HG02798 (cell line): ENCODE measurements around the gene SND1.

ENCODE experiments used
- ATAC-seq: cut with Tn5 transposase; IDR thresholded peaks from one replicate; pipeline ENCODE4 v1.9.1; 2021; ENCODE audit warnings: mild to moderate bottlenecking; ENCODE audit not compliant: unreplicated experiment, poor library complexity

The SND1 gene

DNA sequence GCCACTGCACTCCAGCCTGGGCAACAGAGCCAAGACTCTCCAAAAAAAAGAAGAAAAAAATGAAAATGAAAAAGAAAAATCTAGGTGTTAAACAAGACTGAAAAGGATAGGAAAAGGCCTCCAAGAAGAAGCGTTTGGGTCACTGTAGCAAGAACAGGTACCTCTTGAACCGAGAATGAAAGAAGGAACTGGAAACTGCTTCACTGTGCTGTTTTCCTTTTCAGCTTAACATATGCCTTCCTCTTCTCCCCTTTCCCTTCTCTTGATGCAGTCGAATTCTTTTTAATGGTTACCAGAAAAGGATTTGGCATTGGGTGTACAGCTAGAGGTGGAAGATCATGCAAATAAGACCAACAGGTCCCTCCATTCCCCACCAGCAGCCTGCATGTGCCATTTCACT lies 351.2 kb downstream of the SND1 start:
- ATAC-seq: peak; percentile 63

DNA sequence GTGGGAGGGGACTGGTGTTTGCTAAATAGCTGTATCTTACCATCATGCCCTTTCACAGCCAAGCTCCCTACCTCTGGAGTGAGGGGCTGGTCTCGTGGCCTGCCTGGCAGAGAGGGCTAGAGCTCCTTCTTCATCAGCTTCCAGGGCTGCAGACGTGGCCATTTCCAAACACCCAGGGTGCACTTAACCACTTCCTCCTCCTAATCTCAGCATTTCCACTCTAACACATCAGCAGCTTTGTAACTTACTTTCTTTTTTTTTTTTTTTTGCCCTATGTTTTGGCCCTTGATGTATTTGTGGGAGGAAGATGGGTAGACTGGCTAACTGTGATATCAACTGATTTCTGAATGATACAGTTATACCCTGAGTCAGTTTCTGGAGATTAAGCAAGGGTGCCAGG lies 351.8 kb downstream of the SND1 start:
- no peak for ATAC-seq

GRCh38 chr7:128004623-128005022 lies 352.6 kb downstream of the SND1 start:
- ATAC-seq: no peak

- ATAC-seq: no peak
Measured at GRCh38 chr7:128005117-128005516, 353.1 kb downstream of the SND1 start.

DNA sequence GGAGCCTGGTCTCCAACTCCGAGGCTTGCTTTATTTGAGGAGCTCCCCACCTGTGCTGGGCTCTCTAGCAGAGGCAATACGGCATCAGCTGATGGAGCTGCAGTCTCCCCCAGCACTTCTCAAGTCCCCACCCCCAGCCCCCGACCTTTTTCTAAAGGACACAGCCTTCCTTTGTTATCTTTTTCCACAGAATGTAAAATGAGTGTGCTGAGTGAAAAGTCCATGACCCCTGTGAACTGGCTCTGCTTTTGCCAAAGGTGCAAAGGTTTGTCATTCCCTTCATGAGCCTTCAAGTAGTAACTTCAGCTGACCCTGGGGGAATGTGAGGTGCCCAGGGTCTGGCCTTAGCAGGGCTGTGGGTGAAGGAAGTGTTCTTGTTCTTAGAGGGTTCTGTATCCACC lies 353.8 kb downstream of the SND1 start:
- no peak for ATAC-seq

DNA sequence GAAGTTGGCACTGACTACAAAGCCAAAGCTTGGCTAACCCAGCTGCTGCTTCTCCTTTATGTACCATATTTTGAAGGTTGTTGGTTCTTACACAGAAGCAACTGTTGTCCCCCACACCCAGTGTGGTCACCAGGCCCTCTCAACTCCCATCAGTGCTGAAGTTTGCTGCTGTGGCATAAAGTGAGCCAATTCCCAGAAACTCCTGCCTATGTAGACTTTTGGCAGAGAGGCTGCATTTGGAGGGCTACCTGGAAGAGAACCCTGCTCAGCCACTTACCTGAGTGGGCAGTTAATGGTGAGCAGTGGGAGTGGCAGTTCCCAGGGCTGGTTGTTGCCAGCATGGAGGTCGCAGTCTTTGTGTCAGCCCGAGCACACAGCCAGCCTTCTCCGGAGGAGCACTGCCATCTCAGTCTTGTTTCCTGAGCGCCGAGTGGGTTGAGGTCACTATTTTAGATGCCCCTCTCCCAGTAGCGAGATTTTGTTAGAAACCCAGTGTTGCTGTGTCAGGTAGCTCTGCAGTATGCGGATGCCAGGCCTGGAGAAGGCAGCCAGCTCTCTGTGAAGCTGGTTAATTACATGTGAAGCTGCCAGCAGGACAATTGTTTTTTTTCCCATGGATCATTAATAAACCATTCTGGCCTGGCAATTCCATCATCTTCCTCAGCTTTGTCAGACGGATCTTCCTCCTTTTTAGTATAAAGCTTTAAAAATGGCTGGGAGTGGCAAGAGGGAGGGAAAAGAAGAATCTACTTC lies 354.7 kb downstream of the SND1 start:
- ATAC-seq: no peak

DNA sequence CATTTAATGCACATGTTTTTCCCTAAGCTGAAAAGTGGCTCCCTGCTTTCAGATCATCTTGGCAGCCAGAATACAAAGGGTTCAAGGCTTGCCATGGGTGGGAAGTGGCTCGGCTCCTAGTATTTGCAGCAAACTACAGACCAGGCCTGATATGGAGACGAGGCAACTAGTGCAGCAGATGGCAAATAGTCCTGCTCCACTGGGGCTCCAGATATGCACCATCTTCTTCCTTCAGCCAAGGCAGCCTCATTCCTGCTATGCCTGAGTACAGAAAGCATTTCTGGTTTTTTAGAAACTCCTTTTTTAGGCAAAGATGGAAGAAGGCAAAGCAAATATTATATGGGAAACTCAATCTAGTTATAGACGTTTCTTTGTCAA lies 355.3 kb downstream of the SND1 start:
- ATAC-seq: no peak

DNA sequence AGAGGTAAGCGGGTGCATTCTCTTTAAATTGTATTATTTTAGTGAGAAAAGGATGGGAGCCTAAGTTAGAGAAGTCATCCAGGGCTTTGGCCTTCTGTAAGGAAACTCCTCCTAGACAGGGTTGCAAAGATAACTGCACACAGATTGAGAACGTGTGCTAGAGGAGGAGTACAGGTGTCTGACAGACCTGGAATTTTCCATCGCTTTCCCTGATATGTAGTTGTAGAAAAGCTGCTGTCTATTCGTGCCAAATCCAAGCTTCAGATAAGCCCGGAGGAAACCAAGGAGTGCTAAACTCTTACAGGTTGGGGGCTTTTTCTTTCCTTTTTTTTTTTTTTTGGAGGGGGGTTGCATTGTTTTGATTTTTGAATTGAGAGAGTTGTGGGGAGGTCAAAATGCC lies 356.1 kb downstream of the SND1 start:
- no peak for ATAC-seq

GRCh38 chr7:128008744-128009143 lies 356.8 kb downstream of the SND1 start:
- no peak for ATAC-seq

DNA sequence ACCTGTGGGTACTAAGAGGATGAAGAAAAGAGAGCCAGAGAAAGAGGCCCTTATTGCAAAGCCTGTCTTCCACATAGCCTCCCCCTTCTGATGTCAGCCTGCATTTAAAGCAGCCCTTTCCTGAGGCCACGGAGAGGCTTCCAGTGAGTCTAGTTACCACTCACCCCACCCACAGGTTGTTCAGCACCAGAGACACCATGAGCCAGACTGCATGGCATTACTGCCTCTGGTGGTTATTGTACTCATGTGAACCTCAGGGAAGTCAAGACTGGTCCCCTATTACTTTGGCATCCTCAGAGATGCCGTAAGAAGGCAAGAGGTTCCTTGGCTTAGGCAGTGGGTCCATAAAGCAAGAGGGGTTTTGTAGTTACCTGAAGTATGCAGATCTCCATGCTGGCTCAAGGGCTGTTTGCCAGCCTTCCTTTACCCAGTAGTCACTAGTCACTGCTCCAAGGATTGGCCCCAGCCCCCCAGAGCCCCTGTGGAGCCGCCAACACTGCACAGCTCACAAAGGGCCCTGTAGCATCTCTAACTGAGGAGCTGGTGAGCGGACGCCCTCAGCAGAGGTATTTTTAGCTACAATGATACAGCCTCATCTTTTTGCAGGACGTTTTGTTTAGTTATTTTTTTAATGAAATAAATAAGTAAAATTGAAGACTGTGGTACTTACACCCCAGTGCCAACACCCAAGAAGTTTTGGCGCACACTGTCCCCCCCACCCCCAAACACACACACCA lies 358.6 kb downstream of the SND1 start:
- no peak for ATAC-seq

DNA sequence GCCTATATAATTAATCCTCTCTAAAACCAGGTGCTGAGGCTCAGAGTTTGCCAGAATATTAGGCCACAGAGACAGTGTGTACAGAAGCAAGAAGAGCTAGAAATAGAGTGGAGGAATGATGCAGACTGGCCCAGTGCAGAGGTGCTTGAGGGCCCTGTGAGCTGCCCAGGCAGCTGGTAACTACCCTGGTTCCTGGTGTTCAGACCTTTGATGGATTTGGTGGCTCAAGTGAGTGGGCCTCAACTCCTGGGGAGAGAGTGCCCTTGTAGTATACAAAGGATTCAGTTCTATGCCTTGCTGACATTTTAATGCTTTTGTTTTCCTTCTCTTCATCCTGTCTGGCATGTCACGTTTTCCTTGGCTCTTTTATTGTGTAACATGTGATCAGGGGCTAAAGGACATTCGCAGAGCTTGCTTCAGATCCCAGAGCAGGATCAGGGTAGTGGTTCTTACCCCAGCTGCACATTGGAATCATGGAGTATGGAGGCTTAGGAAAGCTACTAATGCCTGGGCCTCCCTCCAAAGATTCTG lies 359.2 kb downstream of the SND1 start:
- ATAC-seq: no peak

GRCh38 chr7:128014811-128015210 lies 362.8 kb downstream of the SND1 start:
- ATAC-seq: no peak

GRCh38 chr7:128017460-128017859 lies 365.5 kb downstream of the SND1 start:
- no peak for ATAC-seq

GRCh38 chr7:128017862-128018845 lies 366.2 kb downstream of the SND1 start:
- no peak for ATAC-seq

- ATAC-seq: no peak
Measured at GRCh38 chr7:128019288-128019687, 367.3 kb downstream of the SND1 start.

DNA sequence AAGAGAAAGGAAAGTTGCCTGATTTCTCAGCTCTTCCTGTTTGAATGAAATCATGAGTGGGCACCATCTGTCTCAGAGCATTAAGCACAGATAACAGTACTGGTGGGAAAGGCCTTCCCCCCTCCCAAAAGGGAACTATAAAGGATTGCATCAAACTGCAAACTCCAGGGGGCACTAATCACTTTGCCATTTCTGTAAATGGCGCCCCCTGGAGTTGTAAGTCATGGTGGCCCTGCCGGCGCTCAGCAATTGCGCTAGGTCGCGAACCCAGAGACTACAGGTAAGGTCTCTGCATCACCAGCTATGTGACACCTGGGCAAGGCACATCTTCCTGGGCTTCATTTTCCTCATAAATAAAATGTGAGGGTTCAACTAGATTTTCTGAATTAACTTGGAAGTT lies 368.2 kb downstream of the SND1 start:
- no peak for ATAC-seq

DNA sequence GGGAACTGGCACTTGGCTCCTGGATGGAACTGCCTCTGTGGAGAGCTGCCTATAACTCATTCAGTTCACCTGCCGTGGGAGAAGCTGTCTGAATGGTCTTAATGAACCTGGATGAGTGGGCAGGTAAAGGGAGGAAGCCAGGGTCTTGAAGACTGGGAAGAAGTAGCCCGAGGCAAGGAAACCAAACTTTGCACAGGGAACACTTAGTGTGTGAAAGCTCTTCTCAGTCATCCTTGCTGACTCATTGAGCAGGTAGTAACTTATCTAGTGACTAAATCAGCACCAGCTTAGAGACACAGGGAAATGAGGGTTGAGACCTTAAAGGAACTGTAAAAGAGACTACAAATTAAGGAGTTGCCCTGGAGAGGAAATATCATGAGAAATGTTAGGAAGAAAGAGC lies 369.4 kb downstream of the SND1 start:
- ATAC-seq: no peak

GRCh38 chr7:128022631-128023532 lies 370.9 kb downstream of the SND1 start:
- no peak for ATAC-seq

DNA sequence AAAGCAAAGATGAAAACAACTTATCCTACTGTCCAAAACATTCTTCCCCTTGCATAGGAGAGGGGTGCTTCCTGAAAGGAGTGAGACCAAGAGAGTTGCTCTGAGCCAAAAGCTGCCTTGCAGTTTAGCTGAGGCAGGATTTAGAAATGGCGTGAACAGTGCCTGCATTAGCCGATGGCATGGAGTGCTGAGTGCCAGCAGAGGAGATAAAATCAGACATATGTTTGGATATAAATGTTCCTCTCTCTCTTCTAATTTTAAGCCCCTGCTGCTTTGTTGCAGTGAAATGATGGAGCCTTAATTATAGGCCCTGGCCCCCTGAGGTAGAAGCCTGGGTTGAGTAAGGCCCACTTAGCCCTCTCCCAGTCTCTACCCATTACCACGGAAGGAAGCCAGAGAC lies 372.2 kb downstream of the SND1 start:
- no peak for ATAC-seq

DNA sequence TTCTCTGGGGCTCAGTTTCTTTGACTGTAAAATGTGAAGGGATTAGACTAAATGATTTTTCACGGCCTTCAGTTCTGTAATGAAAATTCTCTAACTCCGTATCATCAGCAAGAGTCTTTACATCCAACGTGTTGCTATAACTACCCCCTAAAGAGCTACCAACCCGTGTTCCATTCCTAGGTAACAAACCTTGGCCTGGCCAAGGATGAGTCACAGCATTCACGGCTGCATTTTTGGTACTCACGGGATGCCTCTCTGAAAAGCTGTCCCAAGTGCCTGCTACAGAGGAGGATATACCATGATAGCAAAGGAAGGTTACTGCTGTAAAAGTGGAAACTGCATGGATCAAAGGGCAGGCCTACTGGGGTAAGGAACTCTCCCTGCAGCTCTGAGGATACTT lies 373.4 kb downstream of the SND1 start:
- ATAC-seq: no peak
